VCaP (cell line): ENCODE results near the gene CDH12.

ENCODE experiments used
- H3K27ac ChIP-seq: fragments of 450-650 bp; 2 replicates; pipeline ENCODE4 v1.5.1; 2017
- TF ChIP-seq, protein P1 (sequence below): fragments of 450-650 bp; conservative IDR thresholded peaks from 2 replicates; pipeline ENCODE4 v1.5.1; 2017; ENCODE audit warnings: mild to moderate bottlenecking, moderate library complexity

The CDH12 gene

DNA sequence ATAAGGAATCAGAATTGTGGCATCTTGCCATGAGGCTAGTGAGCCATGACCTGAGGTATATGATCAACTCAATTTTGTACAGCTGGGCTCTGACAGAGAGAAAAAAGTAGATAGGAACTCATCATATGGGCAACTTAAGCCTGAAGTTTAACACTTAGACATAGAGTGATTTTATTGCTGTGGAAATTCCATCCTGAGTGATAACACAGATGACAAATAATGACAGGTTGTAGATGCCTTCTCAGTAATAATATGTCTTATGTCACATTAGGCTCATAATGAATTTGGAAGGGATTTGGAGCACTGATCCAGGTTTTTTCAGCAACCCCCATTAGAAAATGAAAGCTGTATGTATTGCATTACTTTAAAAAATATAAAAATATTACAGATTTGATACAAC lies 744.6 kb downstream of the CDH12 start:
- TF ChIP-seq, protein P1, sequence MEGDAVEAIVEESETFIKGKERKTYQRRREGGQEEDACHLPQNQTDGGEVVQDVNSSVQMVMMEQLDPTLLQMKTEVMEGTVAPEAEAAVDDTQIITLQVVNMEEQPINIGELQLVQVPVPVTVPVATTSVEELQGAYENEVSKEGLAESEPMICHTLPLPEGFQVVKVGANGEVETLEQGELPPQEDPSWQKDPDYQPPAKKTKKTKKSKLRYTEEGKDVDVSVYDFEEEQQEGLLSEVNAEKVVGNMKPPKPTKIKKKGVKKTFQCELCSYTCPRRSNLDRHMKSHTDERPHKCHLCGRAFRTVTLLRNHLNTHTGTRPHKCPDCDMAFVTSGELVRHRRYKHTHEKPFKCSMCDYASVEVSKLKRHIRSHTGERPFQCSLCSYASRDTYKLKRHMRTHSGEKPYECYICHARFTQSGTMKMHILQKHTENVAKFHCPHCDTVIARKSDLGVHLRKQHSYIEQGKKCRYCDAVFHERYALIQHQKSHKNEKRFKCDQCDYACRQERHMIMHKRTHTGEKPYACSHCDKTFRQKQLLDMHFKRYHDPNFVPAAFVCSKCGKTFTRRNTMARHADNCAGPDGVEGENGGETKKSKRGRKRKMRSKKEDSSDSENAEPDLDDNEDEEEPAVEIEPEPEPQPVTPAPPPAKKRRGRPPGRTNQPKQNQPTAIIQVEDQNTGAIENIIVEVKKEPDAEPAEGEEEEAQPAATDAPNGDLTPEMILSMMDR = no peak
- H3K27ac ChIP-seq = no peak overlapping the region

- TF ChIP-seq, protein P1 = no peak
- no peak overlapping the region for H3K27ac ChIP-seq
Observed at GRCh38 chr5:22102823-22103359, 750.3 kb downstream of the CDH12 start.

DNA sequence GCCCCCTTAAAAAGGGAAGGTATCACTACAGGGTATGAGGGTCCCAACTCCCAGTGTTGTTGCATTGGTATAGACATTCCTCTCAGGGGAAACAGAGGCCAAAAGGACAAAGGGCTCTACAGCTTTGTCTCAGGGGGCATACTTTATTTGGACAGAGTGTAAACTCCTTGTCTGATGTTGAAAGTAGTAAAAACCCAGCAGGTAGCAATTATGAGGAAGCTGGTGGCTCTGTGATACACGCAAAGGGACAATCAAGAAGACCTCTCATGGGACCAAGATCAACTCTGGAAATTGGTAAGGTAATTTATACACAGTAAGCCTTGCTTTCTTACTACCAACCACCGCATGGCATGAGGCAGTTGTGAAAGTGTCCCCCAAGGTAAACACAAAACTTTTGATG lies 764.6 kb downstream of the CDH12 start:
- no peak overlapping the region for H3K27ac ChIP-seq
- TF ChIP-seq, protein P1 = no peak

DNA sequence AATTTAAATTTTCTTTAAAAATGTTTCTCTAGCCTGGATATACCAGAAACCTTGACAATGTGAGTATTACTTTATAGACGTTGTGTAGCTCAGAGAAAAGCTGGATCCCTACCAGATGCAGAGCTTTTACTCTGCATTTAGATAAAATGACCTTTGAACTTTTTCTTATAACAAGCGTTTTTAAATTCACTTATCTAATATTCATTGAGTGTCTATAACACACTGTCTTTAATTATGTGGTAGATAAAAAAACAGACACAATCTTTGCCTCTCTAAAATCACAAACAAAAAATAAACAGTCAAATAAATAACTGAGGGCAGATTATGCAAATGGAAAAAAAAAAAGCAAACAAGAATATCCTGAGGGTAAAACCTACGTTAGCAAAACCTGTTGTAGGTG lies 773.6 kb downstream of the CDH12 start:
- TF ChIP-seq, protein P1 = no peak
- no peak overlapping the region for H3K27ac ChIP-seq

- TF ChIP-seq, protein P1 = no peak
Observed at GRCh38 chr5:22079002-22079401, 774.1 kb downstream of the CDH12 start.

GRCh38 chr5:22076586-22076985 lies 776.6 kb downstream of the CDH12 start:
- no peak overlapping the region for H3K27ac ChIP-seq
- TF ChIP-seq, protein P1 = no peak

More at GRCh38 chr5:22079002-22079401, 774.1 kb downstream of the CDH12 start:
- H3K27ac ChIP-seq = no peak overlapping the region

- H3K27ac ChIP-seq = no peak overlapping the region
- TF ChIP-seq, protein P1 = no peak
Observed at GRCh38 chr5:22070186-22070728, 782.9 kb downstream of the CDH12 start.
